Endothelial cell of umbilical vein (primary cell): ENCODE data around the gene SOX2. TPM values are rescaled to one million over a fixed set of nuclear protein-coding genes. Genes with fewer than 3 reads are reported as not detected.

Experiments used
- BruUV-seq: library from RNA; stranded (reverse); fragments of 400-500 nt; replicated peaks from 2 replicates; lab custom pipeline; 2021; lab: Mats Ljungman, UMichigan
- CTCF ChIA-PET: fragments of 300-600, 350-600 bp; sonication (Branson Sonifier 250); formaldehyde crosslinking; loops from one replicate; lab custom pipeline; 2021; ENCODE audit warnings: antibody characterized with exemption, inconsistent platforms; lab: Charles Lee
- POLR2A ChIA-PET: fragments of 300-600, 350-600 bp; sonication (Branson Sonifier 250); formaldehyde crosslinking; loops from one replicate; lab custom pipeline; 2021; ENCODE audit warnings: antibody characterized with exemption, inconsistent platforms; lab: Charles Lee
- DNase-seq: peaks from one replicate; pipeline ENCODE4 v3.0.0-alpha.2; 2011; ENCODE audit warnings: low read depth, low spot score
- FAIRE-seq: peaks from 2 replicates; lab custom pipeline; 2011; peaks lifted over from hg19 to GRCh38; lab: Jason Lieb, UNC
- H2AFZ ChIP-seq: 2 replicates; pipeline ENCODE4 v1.6.0; 2012; ENCODE audit warnings: low read depth, low read length, control low read depth, inconsistent platforms
- H3K27ac ChIP-seq: 2 replicates; pipeline ENCODE4 v1.5.1; 2011; ENCODE audit warnings: low read depth, mild to moderate bottlenecking, control low read depth, low read length, moderate library complexity; ENCODE audit not compliant: insufficient read depth
- H3K27me3 ChIP-seq, 2 experiments: 2 replicates each; pipeline versions ENCODE4 v1.6.0 to v1.6.1; 2011; ENCODE audit warnings: low read length in 2 of 2, mixed read lengths in 1 of 2; ENCODE audit not compliant: control insufficient read depth in 2 of 2, insufficient read depth in 2 of 2
- H3K36me3 ChIP-seq, 2 experiments: 2 replicates in 1 of 2; 3 replicates in 1 of 2; pipeline ENCODE4 v1.5.1; 2011; ENCODE audit warnings: low read length in 2 of 2, mild to moderate bottlenecking in 1 of 2, moderate library complexity in 1 of 2; ENCODE audit not compliant: control insufficient read depth in 2 of 2, insufficient read depth in 2 of 2; ENCODE audit errors: extremely low read depth in 1 of 2
- H3K4me1 ChIP-seq: 3 replicates; pipeline ENCODE4 v1.5.1; 2011; ENCODE audit warnings: mild to moderate bottlenecking, low read length; ENCODE audit not compliant: control insufficient read depth, insufficient read depth; ENCODE audit errors: extremely low read depth
- H3K4me2 ChIP-seq: 2 replicates; pipeline ENCODE4 v1.6.1; 2011; ENCODE audit warnings: low read length, control low read depth, mixed read lengths; ENCODE audit not compliant: insufficient read depth
- H3K4me3 ChIP-seq, 3 experiments: fragments of 200-600 bp in 1 of 3; sonication (generic), shearing (Covaris generic) in 1 of 3; replicated peaks in 1 of 3; 2 replicates each; pipeline ENCODE4 v1.5.1; 2011 to 2016; ENCODE audit warnings: control low read depth in 3 of 3, low read length in 3 of 3, mild to moderate bottlenecking in 2 of 3, inconsistent platforms in 1 of 3, low read depth in 1 of 3, moderate library complexity in 1 of 3; ENCODE audit not compliant: insufficient read depth in 1 of 3
- H3K79me2 ChIP-seq: 2 replicates; pipeline ENCODE4 v1.6.0; 2012; ENCODE audit warnings: low read length, inconsistent platforms; ENCODE audit not compliant: control insufficient read depth, insufficient read depth
- H3K9ac ChIP-seq: replicated peaks from 2 replicates; pipeline ENCODE3; 2011; ENCODE audit warnings: low read length, control low read depth; ENCODE audit not compliant: insufficient read depth; ENCODE audit errors: extremely low read depth
- H3K9me1 ChIP-seq: replicated peaks from 3 replicates; pipeline ENCODE4 v1.6.0; 2011; ENCODE audit warnings: mild to moderate bottlenecking, low read length; ENCODE audit not compliant: control insufficient read depth, insufficient read depth; ENCODE audit errors: extremely low read depth
- H3K9me3 ChIP-seq: replicated peaks from 2 replicates; pipeline ENCODE4 v1.5.1; 2012; ENCODE audit warnings: low read length, inconsistent platforms; ENCODE audit not compliant: control insufficient read depth, insufficient read depth
- H4K20me1 ChIP-seq: replicated peaks from 2 replicates; pipeline ENCODE3; 2011; ENCODE audit warnings: mild to moderate bottlenecking, low read length; ENCODE audit not compliant: control insufficient read depth, insufficient read depth; ENCODE audit errors: extremely low read depth
- EZH2 ChIP-seq: IDR thresholded peaks from 2 replicates; pipeline ENCODE4 v1.6.1; 2012; ENCODE audit warnings: borderline replicate concordance, low read depth, mild to moderate bottlenecking, moderate library complexity, low read length, inconsistent platforms; ENCODE audit not compliant: severe bottlenecking
- FOS ChIP-seq: IDR thresholded peaks from 2 replicates; pipeline ENCODE4 v1.6.1; 2011; ENCODE audit warnings: mild to moderate bottlenecking, low read length, moderate library complexity, borderline replicate concordance; ENCODE audit not compliant: insufficient read depth
- GATA2 ChIP-seq: IDR thresholded peaks from 2 replicates; pipeline ENCODE4 v1.7.0; 2011; ENCODE audit warnings: low read depth, mild to moderate bottlenecking, moderate library complexity, mixed read lengths, low read length; ENCODE audit not compliant: insufficient read length, insufficient read depth
- JUN ChIP-seq: IDR thresholded peaks from 2 replicates; pipeline ENCODE4 v1.6.1; 2011; ENCODE audit warnings: borderline replicate concordance, low read depth; ENCODE audit not compliant: insufficient read length, insufficient read depth
- MYC ChIP-seq: IDR thresholded peaks from one replicate; pipeline ENCODE4 v1.6.1; 2011; ENCODE audit warnings: mild to moderate bottlenecking, low read depth, low read length
- POLR2A ChIP-seq: IDR thresholded peaks from 2 replicates; pipeline ENCODE4 v1.6.1; 2012; ENCODE audit warnings: low read depth, mild to moderate bottlenecking, control low read depth, low read length
- POLR2AphosphoS5 ChIP-seq: IDR thresholded peaks from 2 replicates; pipeline ENCODE4 v1.6.1; 2012; ENCODE audit warnings: low read depth, mild to moderate bottlenecking, control low read depth, low read length, moderate library complexity; ENCODE audit not compliant: insufficient read depth
- dilution Hi-C: fragments of 300-500 bp; cut with MboI; formaldehyde crosslinking; loops from one replicate; pipeline ENCODE4 v1.15.0; 2019; ENCODE audit warnings: low sequenced_read_pairs; ENCODE audit not compliant: extremely low pct_ligation_motif_present
- intact Hi-C: fragments of 100-400 bp; cut with micrococcal nuclease; formaldehyde crosslinking; loops from one replicate; pipeline ENCODE4 v1.10.0; 2022
- polyA plus RNA-seq, 4 experiments: library from polyadenylated mRNA; depleted of rRNA in 3 of 4; stranded (reverse) in 3 of 4; unstranded in 1 of 4; fragments of >200 nt; gene quantifications; 2 replicates each; pipeline versions ENCODE4 v1.2.1 to v1.2.3, GENCODE V29; 2011 to 2012; ENCODE audit warnings: missing spikeins in 1 of 4
- total RNA-seq: library from RNA; stranded (reverse); gene quantifications from 2 replicates; pipeline ENCODE4 v1.2.3, GENCODE V29; 2021
- TF ChIP-seq, protein P1 (sequence below), 2 donors: IDR thresholded peaks; 1 replicate in 1 of 2; 2 replicates in 1 of 2; pipeline ENCODE4 v1.5.1; 2011; ENCODE audit warnings: low read length in 2 of 2, mild to moderate bottlenecking in 2 of 2, moderate library complexity in 2 of 2, control low read depth in 1 of 2, inconsistent platforms in 1 of 2, low read depth in 1 of 2; ENCODE audit not compliant: insufficient read depth in 1 of 2; ENCODE audit errors: extremely low read depth in 1 of 2
- TF ChIP-seq, protein P2 (sequence below): IDR thresholded peaks from 2 replicates; pipeline ENCODE4 v1.6.1; 2011; ENCODE audit not compliant: insufficient read depth, insufficient read length

The SOX2 gene
- total and polyA plus RNA-seq, 2 donors (not counting 3 experiments of a cell fraction or from before 2014, with no cell fraction given): 0.13 to 0.23 TPM

DNA sequence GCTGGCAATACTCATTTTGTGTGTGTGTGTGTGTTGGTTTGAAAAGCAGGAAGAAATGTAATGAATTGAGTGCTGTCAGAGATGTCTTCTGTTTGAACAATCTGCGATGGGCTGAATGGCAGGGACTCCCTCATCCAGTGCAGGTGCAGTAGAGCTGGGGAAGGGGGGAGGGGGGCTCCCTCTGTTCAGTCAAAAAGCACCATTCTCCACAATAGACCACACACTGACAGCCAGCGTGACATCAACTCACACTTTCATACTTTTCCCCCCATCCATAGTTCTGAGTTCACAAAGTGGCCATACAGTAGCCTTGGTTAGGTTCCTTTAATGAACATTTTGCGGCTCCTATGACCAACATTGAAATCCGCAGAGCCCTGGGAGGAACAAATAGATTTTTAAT is 10.4 kb downstream of the SOX2 start:
- no peaks in the 10 kb centered on the region for H3K4me1 ChIP-seq
- no peak overlapping the region for H2AFZ ChIP-seq
- dilution Hi-C loops (no loop called here), intact Hi-C loops (no loop called here)
- no peak for DNase-seq
- TF ChIP-seq POLR2AphosphoS5 (no peak), FOS (no peak), POLR2A (no peak), EZH2 (no peak), JUN (no peak), GATA2 (no peak), MYC (no peak)
- TF ChIP-seq, protein P1, sequence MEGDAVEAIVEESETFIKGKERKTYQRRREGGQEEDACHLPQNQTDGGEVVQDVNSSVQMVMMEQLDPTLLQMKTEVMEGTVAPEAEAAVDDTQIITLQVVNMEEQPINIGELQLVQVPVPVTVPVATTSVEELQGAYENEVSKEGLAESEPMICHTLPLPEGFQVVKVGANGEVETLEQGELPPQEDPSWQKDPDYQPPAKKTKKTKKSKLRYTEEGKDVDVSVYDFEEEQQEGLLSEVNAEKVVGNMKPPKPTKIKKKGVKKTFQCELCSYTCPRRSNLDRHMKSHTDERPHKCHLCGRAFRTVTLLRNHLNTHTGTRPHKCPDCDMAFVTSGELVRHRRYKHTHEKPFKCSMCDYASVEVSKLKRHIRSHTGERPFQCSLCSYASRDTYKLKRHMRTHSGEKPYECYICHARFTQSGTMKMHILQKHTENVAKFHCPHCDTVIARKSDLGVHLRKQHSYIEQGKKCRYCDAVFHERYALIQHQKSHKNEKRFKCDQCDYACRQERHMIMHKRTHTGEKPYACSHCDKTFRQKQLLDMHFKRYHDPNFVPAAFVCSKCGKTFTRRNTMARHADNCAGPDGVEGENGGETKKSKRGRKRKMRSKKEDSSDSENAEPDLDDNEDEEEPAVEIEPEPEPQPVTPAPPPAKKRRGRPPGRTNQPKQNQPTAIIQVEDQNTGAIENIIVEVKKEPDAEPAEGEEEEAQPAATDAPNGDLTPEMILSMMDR (IDR thresholded peaks at IDR 0.05; ENCODE audit: extremely low read depth in 1 of 2, insufficient read depth in 1 of 2, low read depth in 1 of 2, low read length in 2 of 2): no peak
- TF ChIP-seq, protein P2, sequence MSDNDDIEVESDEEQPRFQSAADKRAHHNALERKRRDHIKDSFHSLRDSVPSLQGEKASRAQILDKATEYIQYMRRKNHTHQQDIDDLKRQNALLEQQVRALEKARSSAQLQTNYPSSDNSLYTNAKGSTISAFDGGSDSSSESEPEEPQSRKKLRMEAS: no peak
- no peak overlapping the region for H3K27ac ChIP-seq
- ChIA-PET POLR2A (interaction anchor here (0.6 kb wide), 1 partner anchor 964 kb away, joined by 3 read pairs; no protein-coding TSS in a partner anchor), CTCF (no interaction called here)
- no peaks in the 10 kb centered on the region for H4K20me1 ChIP-seq
- no peaks in the 10 kb centered on the region for H3K36me3 ChIP-seq
- no peaks in the 10 kb centered on the region for H3K79me2 ChIP-seq
- no peaks in the 10 kb centered on the region for H3K9me1 ChIP-seq
- H3K27me3 ChIP-seq: peaks cover 11 to 16% of the 10 kb centered on the region in 2 experiments
- no peaks in the 10 kb centered on the region for H3K9me3 ChIP-seq
- no peak overlapping the region for H3K4me3 ChIP-seq
- FAIRE-seq: no peak
- H3K4me2 ChIP-seq: no peak overlapping the region
- H3K9ac ChIP-seq: no peak overlapping the region
- no TSS peak for BruUV-seq
